Ascending aorta (tissue), 2 donors: ENCODE data around the gene CIROP. TPM values are rescaled to one million over a fixed set of nuclear protein-coding genes. Genes with fewer than 3 reads are reported as not detected.

ENCODE experiments used
- DNase-seq, 2 donors: peaks; one replicate each; pipeline ENCODE4 v3.0.0-alpha.2; 2019; ENCODE audit warnings: low spot score in 2 of 2
- H3K27ac ChIP-seq, 2 donors: fragments of 200-600 bp; sonication (generic); one replicate each; pipeline ENCODE4 v1.5.1; 2016 to 2017; ENCODE audit warnings: mild to moderate bottlenecking in 1 of 2
- H3K27me3 ChIP-seq: fragments of 200-600 bp; sonication (generic); one replicate; pipeline ENCODE4 v1.5.1; 2017
- H3K36me3 ChIP-seq, 2 donors: fragments of 200-600 bp; sonication (generic); one replicate each; pipeline ENCODE4 v1.5.1; 2016
- H3K4me1 ChIP-seq, 2 donors: fragments of 200-600 bp; sonication (generic); one replicate each; pipeline ENCODE4 v1.5.1; 2016 to 2017; ENCODE audit warnings: mild to moderate bottlenecking in 1 of 2
- H3K4me3 ChIP-seq, 2 donors: fragments of 200-600 bp; sonication (generic); one replicate each; pipeline ENCODE4 v1.5.1; 2016 to 2017; ENCODE audit warnings: mild to moderate bottlenecking in 1 of 2
- H3K9me3 ChIP-seq, 2 donors: fragments of 200-600 bp; sonication (generic); one replicate each; pipeline ENCODE4 v1.5.1; 2016
- CTCF ChIP-seq, 3 experiments: fragments of 200-600 bp in 2 of 3; fragments of 450-650 bp in 1 of 3; sonication (generic) in 2 of 3; IDR thresholded peaks; one replicate each; pipeline ENCODE4 v1.5.1; 2016 to 2019; ENCODE audit warnings: antibody characterized with exemption in 3 of 3, mild to moderate bottlenecking in 1 of 3, moderate library complexity in 1 of 3
- intact Hi-C: fragments of 100-400 bp; cut with DNase I; formaldehyde crosslinking; loops from one replicate; pipeline ENCODE4 v1.15.1; 2023
- total RNA-seq: library from RNA; depleted of rRNA; stranded (reverse); fragments of >200 nt; gene quantifications from one replicate; pipeline ENCODE4 v1.1.0, GENCODE V29; 2016

The CIROP gene
- total RNA-seq, 1 donor from 2014 or later: not detected

DNA sequence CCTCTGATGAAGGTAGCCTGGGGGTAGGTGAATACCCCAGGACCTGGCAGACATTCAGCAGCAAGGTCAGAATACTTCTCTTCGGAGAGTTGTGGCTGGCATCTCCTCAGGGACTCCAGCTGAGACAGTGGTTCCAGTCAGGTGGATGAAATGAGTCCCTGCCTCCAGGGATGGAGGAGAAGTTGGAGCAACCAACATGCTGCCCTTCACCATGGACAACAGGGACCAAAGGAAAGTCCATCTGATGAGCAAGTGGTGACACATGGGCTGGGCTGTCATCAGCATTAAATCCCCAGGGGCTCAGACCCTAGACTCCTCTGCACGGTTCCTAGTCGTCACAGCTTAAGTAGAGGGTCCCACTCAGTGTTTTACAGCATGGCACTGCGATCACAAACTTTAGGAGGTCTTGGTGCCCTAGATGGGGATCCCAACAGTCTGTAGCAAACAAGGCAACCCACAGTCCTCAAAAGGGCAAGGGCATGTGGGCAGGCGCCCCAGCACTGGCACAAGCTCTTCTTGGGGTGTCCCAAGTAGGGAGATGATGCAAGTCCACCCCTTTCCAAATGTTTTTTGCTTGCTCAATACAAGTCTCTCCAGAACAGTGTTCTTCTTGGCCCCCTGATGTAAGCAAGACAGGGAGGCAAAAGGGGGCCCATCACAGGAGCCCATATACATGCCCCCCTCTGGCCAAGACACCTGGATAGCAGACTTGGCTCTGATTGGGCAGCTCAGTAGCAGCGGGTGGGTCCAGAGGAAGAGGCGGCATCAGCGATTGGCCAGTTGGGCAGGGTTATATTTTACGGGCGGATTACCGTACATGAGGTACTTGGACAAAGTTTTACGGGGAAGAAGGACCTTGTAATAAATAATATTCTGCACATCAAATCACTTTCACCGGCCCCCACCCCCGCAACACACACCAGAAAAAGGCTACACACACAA lies 36.7 kb downstream of the CIROP start:
- peaks cover 7 to 17% of the 10 kb centered on the region in 2 donors for H3K4me1 ChIP-seq
- H3K27ac ChIP-seq: no peak overlapping the region
- peaks cover 48 to 65% of the 10 kb centered on the region in 2 donors for H3K36me3 ChIP-seq
- H3K4me3 ChIP-seq: no peak overlapping the region
- H3K9me3 ChIP-seq: no peaks in the 10 kb centered on the region
- DNase-seq: peak in 1 of 2 donors; percentile 60
- intact Hi-C loops: no loop called here
- TF ChIP-seq CTCF (IDR thresholded peaks at IDR 0.05): no peak
- no peaks in the 10 kb centered on the region for H3K27me3 ChIP-seq

GRCh38 chr14:23066855-23067744 lies 37.7 kb downstream of the CIROP start:
- Histone ChIP-seq H3K9me3 (no peaks in the 10 kb centered on the region), H3K4me1 (peaks cover 5 to 17% of the 10 kb centered on the region in 2 donors), H3K4me3 (no peak overlapping the region), H3K27ac (no peak overlapping the region), H3K27me3 (no peaks in the 10 kb centered on the region), H3K36me3 (peaks cover 48 to 65% of the 10 kb centered on the region in 2 donors)
- intact Hi-C loops: no loop called here
- DNase-seq: peak in 1 of 2 donors; percentile 54
- no peak for TF ChIP-seq CTCF (IDR thresholded peaks at IDR 0.05)

- H3K4me1 ChIP-seq: peaks cover 0 to 14% of the 10 kb centered on the region in 2 donors
- TF ChIP-seq CTCF (IDR thresholded peaks at IDR 0.05): no peak
- intact Hi-C loops: no loop called here
Observed at GRCh38 chr14:23066368-23066767, 38.4 kb downstream of the CIROP start.

DNA sequence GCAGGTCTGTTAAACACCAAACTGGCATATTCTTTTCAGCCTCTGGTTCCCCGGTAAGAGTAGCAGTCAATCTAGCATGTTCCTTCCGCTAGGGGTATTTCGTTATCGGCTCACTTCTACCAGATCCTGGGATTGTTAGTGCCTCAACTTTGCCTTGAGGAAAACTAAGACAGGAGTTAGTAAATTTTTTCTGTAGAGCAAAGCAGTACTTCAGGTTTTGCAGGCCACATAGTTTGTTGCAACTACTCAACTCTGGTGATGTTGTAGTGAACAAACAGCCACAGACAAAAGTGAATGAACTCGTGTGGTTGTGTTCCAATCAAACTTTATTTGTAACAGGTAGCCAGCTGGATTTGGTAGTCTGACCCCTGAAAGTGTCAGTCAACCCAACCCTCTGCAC lies 41.2 kb downstream of the CIROP start:
- intact Hi-C loops: no loop called here
- H3K27me3 ChIP-seq: no peaks in the 10 kb centered on the region
- no peak for DNase-seq
- no peak overlapping the region for H3K27ac ChIP-seq
- H3K4me3 ChIP-seq: no peak overlapping the region
- TF ChIP-seq CTCF (IDR thresholded peaks at IDR 0.05): no peak
- peaks cover 77 to 93% of the 10 kb centered on the region in 2 donors for H3K36me3 ChIP-seq
- peaks cover 0 to 9% of the 10 kb centered on the region in 2 donors for H3K4me1 ChIP-seq
- H3K9me3 ChIP-seq: no peaks in the 10 kb centered on the region

More at GRCh38 chr14:23066368-23066767, 38.4 kb downstream of the CIROP start:
- no peak for DNase-seq
- no peaks in the 10 kb centered on the region for H3K9me3 ChIP-seq
- H3K4me3 ChIP-seq: no peak overlapping the region
- no peak overlapping the region for H3K27ac ChIP-seq
- H3K27me3 ChIP-seq: no peaks in the 10 kb centered on the region
- H3K36me3 ChIP-seq: peaks cover 53 to 68% of the 10 kb centered on the region in 2 donors

DNA sequence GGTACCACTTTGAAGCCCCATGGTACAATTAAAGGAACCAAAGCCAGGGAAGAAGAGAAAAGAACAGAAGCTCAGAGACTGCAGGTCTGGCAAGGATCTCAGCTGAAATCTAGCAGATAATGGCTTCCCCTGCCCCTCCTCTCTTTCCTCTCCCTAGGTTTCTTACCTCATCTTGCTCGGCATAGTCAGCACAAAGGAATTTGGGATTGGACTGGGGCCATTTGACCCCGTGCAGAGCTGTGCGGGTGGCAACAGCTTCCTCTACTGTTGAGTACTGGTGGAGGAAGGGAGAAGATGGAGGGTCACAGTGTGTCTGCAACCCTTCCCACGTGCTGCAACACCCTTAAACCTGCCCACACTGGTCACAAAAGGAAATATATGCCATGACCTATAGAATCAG lies 42.8 kb downstream of the CIROP start:
- DNase-seq: peak in 1 of 2 donors; percentile 84
- TF ChIP-seq CTCF (IDR thresholded peaks at IDR 0.05): no peak
- peaks cover 3 to 12% of the 10 kb centered on the region in 2 donors for H3K4me1 ChIP-seq
- peak overlapping the region in 1 of 2 donors; percentile 57 for H3K27ac ChIP-seq
- intact Hi-C loops: no loop called here
- no peaks in the 10 kb centered on the region for H3K27me3 ChIP-seq
- no peaks in the 10 kb centered on the region for H3K9me3 ChIP-seq
- peaks cover 66 to 82% of the 10 kb centered on the region in 2 donors for H3K36me3 ChIP-seq
- no peak overlapping the region for H3K4me3 ChIP-seq
